OCI-M1 (cell line): ENCODE measurements around the gene KCNJ10.
A peak's percentile ranks its signal among the peaks of the same experiment; 100 is the strongest.

Experiments used
- DNase-seq: peaks from one replicate; lab custom pipeline; 2025; lab: John Stamatoyannopoulos, UW

The KCNJ10 gene

DNA sequence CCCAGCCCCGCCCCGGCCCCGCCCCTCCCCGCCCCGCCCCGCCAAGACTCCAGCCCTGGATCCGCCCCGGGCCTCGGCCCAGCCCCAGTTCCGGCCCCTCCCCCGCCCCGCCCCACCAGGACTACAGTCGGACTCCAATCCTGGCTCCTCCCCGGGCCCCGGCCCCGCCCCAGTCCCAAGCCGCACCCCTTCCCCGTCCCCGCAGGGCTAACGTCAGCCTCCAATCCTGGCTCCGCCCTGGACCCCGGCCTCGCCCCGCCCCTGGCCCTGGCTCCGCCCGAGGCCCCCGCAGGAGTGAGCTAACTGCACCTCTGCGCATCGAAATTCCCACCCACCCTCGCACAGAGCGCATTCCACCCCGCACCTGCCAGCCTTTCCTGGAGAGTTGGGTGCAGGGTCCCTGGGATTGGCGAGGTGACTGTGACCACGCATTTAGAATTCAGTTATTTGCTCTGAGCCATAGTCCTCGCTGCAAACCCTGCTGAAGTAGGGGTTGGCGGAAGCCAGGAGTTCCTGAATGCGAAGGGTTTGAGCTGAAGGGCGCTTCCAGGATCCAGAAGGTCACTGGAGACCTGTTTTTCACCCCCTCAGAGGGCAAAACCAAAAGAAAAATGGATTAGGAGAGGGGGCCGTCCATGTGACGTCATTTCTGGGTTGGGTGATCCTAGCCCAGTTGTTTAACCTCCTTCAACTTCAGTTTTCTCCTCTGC lies 29.0 kb upstream of the KCNJ10 start:
- peak; percentile 96 for DNase-seq

DNA sequence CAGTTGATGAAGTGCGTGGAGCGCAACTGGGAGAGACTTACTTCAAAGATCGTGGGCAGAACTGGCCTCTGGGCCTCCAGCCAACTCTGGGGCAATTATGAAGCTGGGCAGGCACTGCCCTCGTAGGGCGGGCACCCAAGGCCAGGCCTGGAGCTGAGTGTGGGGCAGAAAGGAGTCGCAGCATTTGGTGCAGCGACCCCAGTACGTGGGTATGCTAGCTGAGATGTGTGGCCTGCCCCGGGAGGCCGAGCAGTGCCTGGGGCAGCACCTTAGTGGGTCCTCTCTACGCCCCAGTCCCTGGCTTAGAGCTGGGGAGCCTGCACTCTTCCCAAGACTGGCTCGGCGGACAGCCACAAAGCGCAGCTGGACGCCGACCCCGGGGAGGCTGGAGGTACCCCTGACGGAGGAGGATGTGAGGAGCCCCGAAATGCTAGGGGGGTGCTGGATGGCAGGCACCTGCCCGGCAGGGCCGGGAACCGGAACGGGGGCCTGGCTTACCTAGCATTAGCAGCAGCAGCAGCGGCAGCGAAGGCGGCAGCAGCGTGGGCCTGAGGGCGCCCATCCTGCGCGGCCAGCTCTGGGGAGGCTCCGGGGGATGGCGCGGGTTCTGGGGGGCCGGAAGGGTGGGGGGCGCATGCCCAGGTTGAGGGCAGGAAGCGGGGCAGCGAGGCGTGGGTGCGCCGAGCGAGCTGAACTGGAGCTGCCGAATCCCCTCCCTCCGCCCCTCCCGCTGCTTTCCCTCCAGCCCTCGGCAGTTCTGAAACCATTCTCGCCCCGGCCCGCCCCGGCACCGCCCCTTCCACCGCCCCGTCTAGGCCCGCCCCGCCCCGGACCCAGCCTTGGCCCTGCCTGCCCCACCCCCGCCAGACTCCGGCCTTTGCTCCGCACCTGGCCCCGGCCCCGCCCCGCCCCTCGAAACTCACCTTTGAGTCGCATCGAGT lies 28.2 kb upstream of the KCNJ10 start, which contains the start of gene IGSF8:
Gene IGSF8 (minus strand): TSS at position 709 of the 941 bp plus-strand sequence. CDS start 147 bp downstream, at position 562.
- peak; percentile 89 for DNase-seq

GRCh38 chr1:160097151-160097910 lies 27.4 kb upstream of the KCNJ10 start:
- DNase-seq = no peak

- no peak for DNase-seq
Observed at GRCh38 chr1:160096274-160097116, 26.5 kb upstream of the KCNJ10 start.

DNA sequence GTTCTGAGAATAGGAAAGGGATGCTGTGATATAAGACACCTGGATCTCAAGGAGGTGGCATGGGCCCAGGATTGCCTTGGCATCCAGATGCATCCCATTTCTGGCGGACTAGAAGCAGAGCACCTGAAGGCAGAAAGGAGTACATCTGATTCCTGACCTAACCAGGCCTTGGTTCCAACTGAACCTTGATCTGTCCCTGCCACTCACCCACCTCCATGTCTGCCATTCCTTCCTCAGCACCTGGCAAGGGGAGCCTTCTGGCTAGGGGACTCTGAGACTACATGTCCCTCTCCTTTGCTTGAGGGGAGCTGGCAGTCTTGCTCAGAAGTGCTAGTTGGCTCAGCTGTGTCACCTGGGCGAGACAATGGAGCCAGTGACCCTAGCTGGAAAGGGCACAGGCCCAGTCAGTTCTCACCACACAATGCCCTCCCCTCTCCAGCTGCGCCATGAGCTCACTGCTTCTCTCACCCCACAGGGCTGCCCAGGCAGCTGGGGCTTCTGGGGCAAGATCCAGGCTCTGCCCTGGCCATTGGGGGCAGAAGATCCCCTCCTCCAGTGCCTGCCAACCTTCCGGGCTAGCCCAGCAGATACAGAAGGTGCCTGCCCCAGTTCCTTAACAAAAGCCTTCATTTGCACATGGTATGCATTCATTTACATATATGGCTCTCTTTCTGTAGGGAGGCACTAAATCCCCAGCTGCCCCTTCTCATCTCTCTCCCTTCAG lies 25.6 kb upstream of the KCNJ10 start:
- DNase-seq = no peak

GRCh38 chr1:160094806-160095205 lies 24.8 kb upstream of the KCNJ10 start:
- no peak for DNase-seq

DNA sequence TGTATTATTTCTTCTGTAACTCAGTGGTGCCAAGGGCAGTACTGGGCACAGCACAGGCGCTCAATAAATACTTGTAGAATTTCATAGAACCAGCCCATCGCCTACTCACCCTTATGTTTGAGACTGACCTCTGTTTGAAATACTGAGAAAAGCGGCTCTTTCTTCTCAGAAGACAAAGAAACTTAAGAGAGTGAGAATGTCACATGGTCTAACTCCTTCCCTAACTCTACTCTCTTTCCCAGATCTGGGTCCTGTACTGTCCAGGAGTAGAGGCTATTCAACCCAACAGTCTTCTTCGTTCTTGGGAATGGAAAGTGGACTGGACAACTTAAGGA lies 24.3 kb upstream of the KCNJ10 start:
- no peak for DNase-seq

- no peak for DNase-seq
Observed at GRCh38 chr1:160093624-160094290, 23.8 kb upstream of the KCNJ10 start.

DNA sequence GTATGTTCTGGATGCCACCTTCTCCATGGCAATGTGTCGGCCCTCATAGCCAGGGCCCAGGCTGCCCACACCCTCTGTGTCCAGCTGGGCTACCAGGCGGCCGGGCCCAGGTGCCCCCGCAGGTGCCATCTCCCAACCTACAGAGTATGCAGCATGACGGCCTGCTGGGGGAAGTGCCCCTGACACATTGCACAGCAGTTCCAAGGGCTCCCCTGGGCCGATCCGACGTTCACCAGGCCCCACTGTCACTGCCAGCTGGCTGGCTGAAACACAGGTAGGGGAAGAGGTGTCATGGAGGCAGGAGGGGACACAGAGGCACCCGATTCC lies 23.1 kb upstream of the KCNJ10 start:
- DNase-seq = no peak

DNA sequence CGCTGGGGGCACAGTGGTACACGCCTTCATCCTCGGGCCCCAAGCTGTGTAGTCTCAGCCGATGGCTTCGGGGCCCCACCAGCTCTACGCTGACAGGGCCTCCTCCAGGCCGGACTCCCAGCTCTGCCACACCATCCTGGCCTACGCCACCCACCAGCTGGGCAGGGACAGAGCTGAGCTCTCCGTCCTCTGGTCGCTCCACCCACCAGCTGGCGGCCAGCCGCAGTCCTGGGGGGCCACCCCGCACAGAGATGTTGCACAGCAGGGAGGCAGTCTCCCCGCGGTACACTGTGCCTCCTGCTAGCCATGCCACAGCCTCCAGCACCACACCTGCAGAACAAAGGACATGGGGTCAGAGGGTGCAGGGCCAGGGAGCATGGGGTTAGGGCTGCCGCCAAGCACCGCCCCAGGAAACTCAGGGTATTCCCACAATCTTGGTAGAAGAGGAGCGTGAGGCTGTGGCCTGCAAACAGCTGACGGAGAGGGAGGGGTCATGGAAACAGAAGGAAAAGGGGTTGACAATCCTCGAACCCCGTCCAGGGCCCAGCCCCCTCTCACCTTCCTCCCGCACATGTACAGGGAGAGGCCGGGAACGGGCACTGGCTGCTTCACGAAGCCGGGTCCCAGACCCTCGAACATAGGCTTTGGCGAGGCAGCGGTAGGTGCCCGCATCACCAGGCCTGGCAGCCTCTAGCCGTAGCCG lies 22.6 kb upstream of the KCNJ10 start:
- DNase-seq = no peak

- no peak for DNase-seq
Observed at GRCh38 chr1:160091666-160092223, 21.8 kb upstream of the KCNJ10 start.

DNA sequence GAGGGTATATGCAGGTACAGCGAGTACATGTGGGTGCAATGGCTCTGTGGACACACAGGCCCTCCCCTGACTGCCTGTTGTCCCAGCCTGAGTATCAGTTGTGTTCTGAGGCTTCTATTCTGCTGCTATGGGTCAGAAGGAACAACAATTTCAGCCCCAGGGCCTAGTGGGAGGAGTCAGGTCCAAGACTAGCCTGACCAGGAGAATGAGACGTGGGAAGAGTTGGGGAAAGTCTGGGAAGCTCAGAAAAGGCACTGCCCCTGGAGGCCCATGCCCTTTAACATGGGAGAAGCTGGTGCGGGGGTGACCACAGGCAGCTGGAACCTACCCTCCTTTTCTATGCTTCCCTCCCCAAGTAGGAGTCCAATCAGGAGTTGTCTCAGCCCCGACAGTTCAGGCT lies 20.8 kb upstream of the KCNJ10 start:
- DNase-seq = no peak

DNA sequence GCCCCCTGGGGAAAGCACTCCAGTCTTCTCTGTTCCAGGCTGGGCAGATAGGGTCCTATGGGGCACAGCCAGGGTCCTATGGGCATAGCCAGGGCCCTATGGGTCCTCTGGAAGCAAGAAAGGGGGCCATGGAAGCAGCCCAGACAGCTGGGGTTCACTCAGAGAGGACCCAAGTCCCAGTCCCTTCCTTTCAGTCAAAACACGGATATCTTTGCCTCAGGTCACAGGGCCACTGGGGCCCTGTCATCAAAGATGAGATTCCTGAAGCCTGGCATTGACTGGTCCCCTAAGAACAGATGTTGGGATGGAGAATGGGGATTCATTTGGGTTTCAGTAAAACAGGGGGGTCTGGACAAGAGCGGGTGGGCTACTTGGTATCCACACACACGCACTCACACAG lies 19.9 kb upstream of the KCNJ10 start:
- no peak for DNase-seq

- DNase-seq = no peak
Observed at GRCh38 chr1:160087118-160087662, 17.2 kb upstream of the KCNJ10 start.

- DNase-seq = no peak
Observed at GRCh38 chr1:160086456-160086892, 16.5 kb upstream of the KCNJ10 start.

DNA sequence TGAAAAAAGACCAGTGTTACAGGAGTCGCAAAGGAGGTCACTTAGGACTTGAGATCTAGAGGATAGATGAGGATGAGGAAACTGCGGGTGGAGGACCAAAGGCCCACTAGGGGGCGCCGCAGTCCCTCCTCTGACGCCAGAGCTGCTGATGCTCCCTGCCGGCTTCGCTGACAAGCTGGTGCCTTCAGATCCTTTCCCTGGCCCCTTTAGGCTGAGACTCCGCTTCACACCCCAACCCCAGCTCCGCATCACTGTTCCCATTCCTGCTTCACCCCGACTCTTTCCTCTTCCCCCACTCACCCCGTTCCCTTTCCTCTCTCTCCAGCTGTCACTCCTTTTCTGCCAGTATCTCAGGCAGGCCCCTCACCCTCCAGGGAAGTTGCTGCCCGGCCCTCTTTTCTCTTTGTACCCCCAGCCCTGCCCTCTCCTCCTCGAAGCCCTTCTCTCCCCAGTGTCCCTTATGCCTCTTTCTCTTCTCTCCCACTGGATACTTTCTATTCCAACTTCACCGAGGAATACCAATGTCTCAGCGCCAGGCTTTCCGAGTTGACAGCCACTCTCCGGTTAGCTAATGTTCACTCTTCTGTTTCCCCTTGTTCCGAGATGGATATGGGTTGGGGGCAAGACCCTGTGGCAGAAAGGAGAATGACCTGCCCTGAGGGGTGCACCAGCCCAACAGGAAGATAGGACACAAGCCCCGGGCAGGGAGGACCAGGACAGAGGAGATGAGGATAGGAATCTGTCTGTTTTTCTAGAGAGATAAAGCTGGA lies 15.9 kb upstream of the KCNJ10 start:
- peak; percentile 93 for DNase-seq

DNA sequence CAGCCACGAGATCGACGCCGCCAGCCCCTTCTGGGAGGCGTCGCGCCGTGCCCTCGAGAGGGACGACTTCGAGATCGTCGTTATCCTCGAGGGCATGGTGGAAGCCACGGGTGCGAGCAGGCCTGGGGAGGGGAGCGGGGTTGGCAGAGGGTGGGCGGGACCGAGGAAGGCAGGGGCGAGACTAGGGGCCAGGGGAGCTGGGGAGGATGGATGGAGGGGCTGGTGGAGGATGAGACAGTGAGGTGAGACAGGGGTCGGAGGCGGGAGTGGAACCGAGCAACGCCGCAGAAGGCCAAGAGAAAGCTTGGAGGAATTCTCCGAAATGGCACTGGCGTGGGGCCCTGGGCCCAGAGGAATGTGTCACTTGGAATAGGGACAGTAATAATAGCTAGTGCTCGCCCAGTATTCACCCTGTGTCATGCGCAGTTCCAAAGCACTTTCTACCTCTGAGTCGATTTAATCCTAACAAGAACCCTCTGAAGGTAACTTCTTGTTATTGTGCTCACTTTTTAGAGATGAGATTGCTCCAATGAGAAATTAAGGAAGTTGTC lies 14.9 kb upstream of the KCNJ10 start:
- no peak for DNase-seq
